ENCODE data around the gene GSG1.
"Not testable (repeated sequence)": the region's sequence is repeated elsewhere in the genome, so short reads cannot be mapped to it uniquely, and the experiment has no call there.

The GSG1 gene

GRCh38 chr12:13090054-13090453 lies 13.4 kb downstream of the GSG1 start:
- no peak for FAIRE-seq

GRCh38 chr12:13088496-13088895 lies 15.0 kb downstream of the GSG1 start:
- no peak for FAIRE-seq

- no peak for FAIRE-seq
Measured at GRCh38 chr12:13087766-13088165, 15.7 kb downstream of the GSG1 start.

- no peak for FAIRE-seq
Measured at GRCh38 chr12:13085968-13086686, 17.3 kb downstream of the GSG1 start.

GRCh38 chr12:13084898-13085640 lies 18.4 kb downstream of the GSG1 start:
- FAIRE-seq: no peak

GRCh38 chr12:13083638-13084037 lies 19.8 kb downstream of the GSG1 start:
- FAIRE-seq: not testable (repeated sequence)

GRCh38 chr12:13082861-13083260 lies 20.6 kb downstream of the GSG1 start:
- no peak for FAIRE-seq

- no peak for FAIRE-seq
Measured at GRCh38 chr12:13080266-13080665, 23.2 kb downstream of the GSG1 start.

- no peak for FAIRE-seq
Measured at GRCh38 chr12:13079440-13079906, 24.0 kb downstream of the GSG1 start.

- FAIRE-seq: no peak
Measured at GRCh38 chr12:13075786-13076570, 27.5 kb downstream of the GSG1 start.

GRCh38 chr12:13075118-13075480 lies 28.4 kb downstream of the GSG1 start:
- no peak for FAIRE-seq

GRCh38 chr12:13074396-13075117 lies 28.9 kb downstream of the GSG1 start:
- no peak for FAIRE-seq

- FAIRE-seq: no peak
Measured at GRCh38 chr12:13073173-13073572, 30.3 kb downstream of the GSG1 start.

- FAIRE-seq: no peak
Measured at GRCh38 chr12:13071305-13072280, 31.9 kb downstream of the GSG1 start.

GRCh38 chr12:13069380-13069779 lies 34.1 kb downstream of the GSG1 start:
- FAIRE-seq: no peak

- no peak for FAIRE-seq
Measured at GRCh38 chr12:13067322-13067721, 36.1 kb downstream of the GSG1 start.

GRCh38 chr12:13066459-13066858 lies 37.0 kb downstream of the GSG1 start:
- no peak for FAIRE-seq

- no peak for FAIRE-seq
Measured at GRCh38 chr12:13066014-13066413, 37.5 kb downstream of the GSG1 start.

- no peak for FAIRE-seq
Measured at GRCh38 chr12:13062669-13063068, 40.8 kb downstream of the GSG1 start.

- FAIRE-seq: no peak
Measured at GRCh38 chr12:13061377-13061776, 42.1 kb downstream of the GSG1 start.

- no peak for FAIRE-seq
Measured at GRCh38 chr12:13060581-13060980, 42.9 kb downstream of the GSG1 start.

- not testable (repeated sequence) for FAIRE-seq
Measured at GRCh38 chr12:13053617-13054016, 49.9 kb downstream of the GSG1 start.

Measured in endometrium (tissue), 2 donors.